Uterus (tissue), 2 donors: Measurements from ENCODE around the gene RAB4B.
"Not testable (repeated sequence)": the region's sequence is repeated elsewhere in the genome, so short reads cannot be mapped to it uniquely, and the experiment has no call there.

Source experiments
- CTCF ChIP-seq, 4 experiments: fragments of 200-600 bp in 2 of 4; fragments of 450-650 bp in 2 of 4; sonication (generic) in 2 of 4; IDR thresholded peaks; one replicate each; pipeline ENCODE4 v1.5.1; 2016 to 2019; ENCODE audit warnings: antibody characterized with exemption in 4 of 4, mild to moderate bottlenecking in 2 of 4, moderate library complexity in 1 of 4
- POLR2A ChIP-seq, 2 donors: fragments of 450-650 bp; IDR thresholded peaks; one replicate each; pipeline ENCODE4 v1.6.1; 2016; ENCODE audit warnings: antibody characterized with exemption in 2 of 2, mild to moderate bottlenecking in 1 of 2, moderate library complexity in 1 of 2

- peak in 3 of 4 experiments; percentile 5 to 48 (median 37) for TF ChIP-seq CTCF (IDR thresholded peaks at IDR 0.05)
- TF ChIP-seq POLR2A (IDR thresholded peaks at IDR 0.05) = not testable (repeated sequence)
Measured at GRCh38 chr19:40818480-40819399, 40.7 kb downstream of the RAB4B start.
